HL-60 (cell line): Measurements from ENCODE around the gene CYB5B.

ENCODE experiments used
- POLR2AphosphoS5 ChIP-seq: IDR thresholded peaks from 2 replicates; pipeline ENCODE4 v1.6.1; 2012; ENCODE audit warnings: low read depth
- REST ChIP-seq: IDR thresholded peaks from 2 replicates; pipeline ENCODE4 v1.6.1; 2012; ENCODE audit warnings: low read depth; ENCODE audit not compliant: insufficient replicate concordance
- SPI1 ChIP-seq: IDR thresholded peaks from 2 replicates; pipeline ENCODE4 v1.6.1; 2012; ENCODE audit warnings: low read depth, mild to moderate bottlenecking, borderline replicate concordance
- TF ChIP-seq, protein P1 (sequence below): IDR thresholded peaks from one replicate; pipeline ENCODE4 v1.5.1; 2011; ENCODE audit warnings: low read length, control low read depth, inconsistent platforms; ENCODE audit not compliant: insufficient read depth

DNA sequence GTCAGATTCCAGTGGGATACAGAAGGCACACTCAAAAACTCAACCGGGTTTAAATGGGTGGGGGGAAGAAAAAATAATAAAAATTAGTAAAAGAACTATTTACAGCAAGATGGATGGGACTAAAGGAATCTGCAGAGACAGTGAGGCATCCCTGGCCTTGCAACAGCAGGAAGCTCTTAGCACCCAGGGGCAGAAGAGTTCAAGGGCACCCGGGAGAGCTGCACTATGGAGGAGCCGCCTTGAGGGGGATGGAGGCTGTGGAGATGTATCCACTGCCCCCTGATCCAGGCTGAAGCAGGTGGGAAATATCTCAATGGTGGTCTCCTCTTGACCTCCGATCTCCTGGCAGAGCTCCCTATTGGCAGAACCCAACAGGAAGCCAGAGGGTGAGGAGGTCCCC lies 72.0 kb downstream of the CYB5B start:
- TF ChIP-seq POLR2AphosphoS5 = no peak
- TF ChIP-seq, protein P1, sequence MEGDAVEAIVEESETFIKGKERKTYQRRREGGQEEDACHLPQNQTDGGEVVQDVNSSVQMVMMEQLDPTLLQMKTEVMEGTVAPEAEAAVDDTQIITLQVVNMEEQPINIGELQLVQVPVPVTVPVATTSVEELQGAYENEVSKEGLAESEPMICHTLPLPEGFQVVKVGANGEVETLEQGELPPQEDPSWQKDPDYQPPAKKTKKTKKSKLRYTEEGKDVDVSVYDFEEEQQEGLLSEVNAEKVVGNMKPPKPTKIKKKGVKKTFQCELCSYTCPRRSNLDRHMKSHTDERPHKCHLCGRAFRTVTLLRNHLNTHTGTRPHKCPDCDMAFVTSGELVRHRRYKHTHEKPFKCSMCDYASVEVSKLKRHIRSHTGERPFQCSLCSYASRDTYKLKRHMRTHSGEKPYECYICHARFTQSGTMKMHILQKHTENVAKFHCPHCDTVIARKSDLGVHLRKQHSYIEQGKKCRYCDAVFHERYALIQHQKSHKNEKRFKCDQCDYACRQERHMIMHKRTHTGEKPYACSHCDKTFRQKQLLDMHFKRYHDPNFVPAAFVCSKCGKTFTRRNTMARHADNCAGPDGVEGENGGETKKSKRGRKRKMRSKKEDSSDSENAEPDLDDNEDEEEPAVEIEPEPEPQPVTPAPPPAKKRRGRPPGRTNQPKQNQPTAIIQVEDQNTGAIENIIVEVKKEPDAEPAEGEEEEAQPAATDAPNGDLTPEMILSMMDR = no peak
- no peak for TF ChIP-seq REST
- no peak for TF ChIP-seq SPI1
